Measurements from ENCODE around the gene RYR1. TPM values are rescaled to one million over a fixed set of nuclear protein-coding genes. Genes with fewer than 3 reads are reported as not detected.

RYR1 gene
- total RNA-seq, 2 experiments from 2014 or later = 0.54 to 1.4 TPM

DNA sequence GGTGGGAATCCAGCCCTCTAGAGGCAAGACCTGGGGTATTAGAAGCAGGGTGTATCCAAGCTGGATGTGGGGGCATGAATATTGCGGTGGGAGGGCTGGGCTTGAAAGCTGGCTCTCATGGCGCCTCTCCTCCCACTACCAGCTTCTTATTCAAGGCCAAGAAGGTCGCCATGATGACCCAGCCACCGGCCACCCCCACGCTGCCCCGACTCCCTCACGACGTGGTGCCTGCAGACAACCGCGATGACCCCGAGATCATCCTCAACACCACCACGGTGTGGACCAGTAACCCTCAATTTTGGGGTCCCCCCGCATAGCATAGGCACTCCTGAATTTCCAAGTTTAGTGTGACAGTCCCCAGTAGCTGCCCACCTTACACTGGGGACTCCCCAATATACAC, 41.7 kb downstream of the RYR1 start:
- H3K9me2 ChIP-seq (ENCODE audit: insufficient read depth, low read length) = no peaks in the 10 kb centered on the region
- POLR2A ChIA-PET = no interaction called here
- H4K20me1 ChIP-seq (ENCODE audit: insufficient read depth, low read length) = no peaks in the 10 kb centered on the region
- H3K4me1 ChIP-seq (ENCODE audit: insufficient read depth, low read length, poor library complexity, severe bottlenecking) = no peaks in the 10 kb centered on the region
- no peaks in the 10 kb centered on the region for H3K36me3 ChIP-seq (ENCODE audit: insufficient read depth, low read length)
- intact Hi-C loops (cut with micrococcal nuclease; ENCODE audit: unreplicated experiment) = no loop called here
- H3K4me2 ChIP-seq (ENCODE audit: low read length) = no peak overlapping the region
- no peak for DNase-seq (ENCODE audit: low spot score)
- no peaks in the 10 kb centered on the region for H3K79me2 ChIP-seq (ENCODE audit: insufficient read depth, low read depth, low read length)
- no peak for TF ChIP-seq CTCF (conservative IDR thresholded peaks at IDR 0.05; ENCODE audit: low read length)
- TF ChIP-seq EZH2phosphoT487 (IDR thresholded peaks at IDR 0.05; ENCODE audit: borderline replicate concordance, low read depth, low read length) = no peak
- H3K4me3 ChIP-seq (ENCODE audit: low read depth, low read length, poor library complexity, severe bottlenecking) = no peak overlapping the region
- CTCF ChIA-PET (ENCODE audit: unreplicated experiment) = no interaction called here
- H2AFZ ChIP-seq (ENCODE audit: low read length) = no peak overlapping the region
- no peak overlapping the region for H3K27ac ChIP-seq (ENCODE audit: low read depth, low read length, poor library complexity, severe bottlenecking)
- no TSS peak for BruUV-seq (replicated peaks)
- H3K9me3 ChIP-seq (ENCODE audit: low read length) = no peaks in the 10 kb centered on the region

DNA sequence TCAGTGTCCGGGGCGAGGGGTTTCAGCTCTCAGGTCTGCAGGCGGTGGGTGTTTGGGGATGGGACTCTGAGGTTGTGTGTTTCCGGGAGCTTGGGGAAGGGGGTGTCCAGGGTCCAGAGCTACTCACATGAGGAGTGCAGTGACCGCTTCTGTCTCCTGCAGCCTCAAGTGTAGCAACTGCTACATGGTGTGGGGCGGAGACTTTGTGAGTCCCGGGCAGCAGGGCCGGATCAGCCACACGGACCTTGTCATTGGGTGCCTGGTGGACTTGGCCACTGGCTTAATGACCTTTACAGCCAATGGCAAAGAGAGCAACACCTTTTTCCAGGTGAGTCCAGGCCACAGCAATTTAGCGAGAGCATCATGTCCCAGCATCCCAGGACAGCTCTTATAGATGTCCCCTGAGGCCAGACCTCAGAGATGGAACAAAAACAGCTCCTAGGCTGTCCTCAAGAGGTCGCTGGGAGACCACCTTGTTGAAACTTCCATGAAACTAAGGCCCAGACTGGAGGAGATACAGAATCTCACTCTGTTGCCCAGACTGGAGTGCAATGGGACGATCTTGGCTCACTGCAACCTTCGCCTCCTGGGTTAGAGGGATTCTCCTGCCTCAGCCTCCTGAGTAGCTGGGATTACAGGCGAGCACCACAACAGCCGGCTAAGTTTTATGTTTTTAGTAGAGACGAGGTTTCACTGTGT, 44.9 kb downstream of the RYR1 start:
- no peaks in the 10 kb centered on the region for H3K4me1 ChIP-seq (ENCODE audit: insufficient read depth, low read length, poor library complexity, severe bottlenecking)
- H3K9me2 ChIP-seq (ENCODE audit: insufficient read depth, low read length) = no peaks in the 10 kb centered on the region
- H3K36me3 ChIP-seq (ENCODE audit: insufficient read depth, low read length) = no peaks in the 10 kb centered on the region
- no peak overlapping the region for H2AFZ ChIP-seq (ENCODE audit: low read length)
- peak; percentile 64 for TF ChIP-seq CTCF (conservative IDR thresholded peaks at IDR 0.05; ENCODE audit: low read length)
- no peak for TF ChIP-seq EZH2phosphoT487 (IDR thresholded peaks at IDR 0.05; ENCODE audit: borderline replicate concordance, low read depth, low read length)
- no peaks in the 10 kb centered on the region for H3K79me2 ChIP-seq (ENCODE audit: insufficient read depth, low read depth, low read length)
- BruUV-seq (replicated peaks) = no TSS peak
- ChIA-PET CTCF (ENCODE audit: unreplicated experiment) (no interaction called here), POLR2A (interaction anchor here (0.6 kb wide), 1 partner anchor 29 kb away, joined by 3 read pairs; no protein-coding TSS in a partner anchor)
- H4K20me1 ChIP-seq (ENCODE audit: insufficient read depth, low read length) = no peaks in the 10 kb centered on the region
- H3K4me3 ChIP-seq (ENCODE audit: low read depth, low read length, poor library complexity, severe bottlenecking) = no peak overlapping the region
- H3K4me2 ChIP-seq (ENCODE audit: low read length) = no peak overlapping the region
- DNase-seq (ENCODE audit: low spot score) = peak; percentile 44
- no peak overlapping the region for H3K27ac ChIP-seq (ENCODE audit: low read depth, low read length, poor library complexity, severe bottlenecking)
- intact Hi-C loops (cut with micrococcal nuclease; ENCODE audit: unreplicated experiment) = no loop called here
- H3K9me3 ChIP-seq (ENCODE audit: low read length) = no peaks in the 10 kb centered on the region

GRCh38 chr19:38482496-38482895, 49.0 kb downstream of the RYR1 start:
- Histone ChIP-seq H4K20me1 (ENCODE audit: insufficient read depth, low read length) (no peaks in the 10 kb centered on the region), H2AFZ (ENCODE audit: low read length) (no peak overlapping the region), H3K27ac (ENCODE audit: low read depth, low read length, poor library complexity, severe bottlenecking) (no peak overlapping the region), H3K9me3 (ENCODE audit: low read length) (no peaks in the 10 kb centered on the region), H3K4me3 (ENCODE audit: low read depth, low read length, poor library complexity, severe bottlenecking) (no peak overlapping the region), H3K36me3 (ENCODE audit: insufficient read depth, low read length) (no peaks in the 10 kb centered on the region), H3K4me2 (ENCODE audit: low read length) (no peak overlapping the region), H3K79me2 (ENCODE audit: insufficient read depth, low read depth, low read length) (no peaks in the 10 kb centered on the region), H3K9me2 (ENCODE audit: insufficient read depth, low read length) (no peaks in the 10 kb centered on the region), H3K4me1 (ENCODE audit: insufficient read depth, low read length, poor library complexity, severe bottlenecking) (no peaks in the 10 kb centered on the region)
- CTCF ChIA-PET (ENCODE audit: unreplicated experiment) = no interaction called here
- TF ChIP-seq CTCF (conservative IDR thresholded peaks at IDR 0.05; ENCODE audit: low read length) (no peak), EZH2phosphoT487 (IDR thresholded peaks at IDR 0.05; ENCODE audit: borderline replicate concordance, low read depth, low read length) (no peak)
- no peak for DNase-seq (ENCODE audit: low spot score)
- intact Hi-C loops (cut with micrococcal nuclease; ENCODE audit: unreplicated experiment) = no loop called here
- POLR2A ChIA-PET = no interaction called here
- BruUV-seq (replicated peaks) = no TSS peak

Data from OCI-LY7 (cell line).